ENCODE measurements around the gene SEC61A1.

DNA sequence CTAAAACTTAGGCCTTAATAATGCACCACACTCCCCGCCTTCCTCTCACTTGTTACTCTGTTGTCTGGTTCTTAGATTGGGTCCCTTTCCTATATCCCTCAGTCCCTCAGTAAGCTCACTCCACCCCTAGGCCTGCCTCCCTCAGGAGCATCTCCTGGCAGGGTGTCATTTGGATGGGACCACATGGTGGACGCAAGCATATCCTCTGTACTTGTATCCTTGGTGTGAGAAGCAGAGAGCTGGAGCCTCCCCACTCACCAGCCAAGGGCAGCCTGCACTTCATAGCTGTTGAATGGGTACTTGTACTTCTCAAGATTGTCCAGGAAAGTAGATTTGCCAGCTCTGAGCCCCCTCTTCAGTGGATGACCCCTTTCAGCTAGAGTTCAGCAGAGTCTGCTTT is 11.6 kb downstream of the SEC61A1 start:
- TF ChIP-seq, protein P1, sequence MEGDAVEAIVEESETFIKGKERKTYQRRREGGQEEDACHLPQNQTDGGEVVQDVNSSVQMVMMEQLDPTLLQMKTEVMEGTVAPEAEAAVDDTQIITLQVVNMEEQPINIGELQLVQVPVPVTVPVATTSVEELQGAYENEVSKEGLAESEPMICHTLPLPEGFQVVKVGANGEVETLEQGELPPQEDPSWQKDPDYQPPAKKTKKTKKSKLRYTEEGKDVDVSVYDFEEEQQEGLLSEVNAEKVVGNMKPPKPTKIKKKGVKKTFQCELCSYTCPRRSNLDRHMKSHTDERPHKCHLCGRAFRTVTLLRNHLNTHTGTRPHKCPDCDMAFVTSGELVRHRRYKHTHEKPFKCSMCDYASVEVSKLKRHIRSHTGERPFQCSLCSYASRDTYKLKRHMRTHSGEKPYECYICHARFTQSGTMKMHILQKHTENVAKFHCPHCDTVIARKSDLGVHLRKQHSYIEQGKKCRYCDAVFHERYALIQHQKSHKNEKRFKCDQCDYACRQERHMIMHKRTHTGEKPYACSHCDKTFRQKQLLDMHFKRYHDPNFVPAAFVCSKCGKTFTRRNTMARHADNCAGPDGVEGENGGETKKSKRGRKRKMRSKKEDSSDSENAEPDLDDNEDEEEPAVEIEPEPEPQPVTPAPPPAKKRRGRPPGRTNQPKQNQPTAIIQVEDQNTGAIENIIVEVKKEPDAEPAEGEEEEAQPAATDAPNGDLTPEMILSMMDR (conservative IDR thresholded peaks at IDR 0.05), result no peak
- no peak for TF ChIP-seq ZFX (IDR thresholded peaks at IDR 0.05)

Measured in C4-2B (cell line).